Muscle of leg (tissue), 11 donors: Measurements from ENCODE around the gene CLDN17. TPM values are rescaled to one million over a fixed set of nuclear protein-coding genes. Genes with fewer than 3 reads are reported as not detected.

Experiments used
- DNase-seq: peaks from one replicate; pipeline ENCODE4 v3.0.0; 2013
- H3K27ac ChIP-seq: one replicate; pipeline ENCODE4 v1.5.1; 2013; ENCODE audit warnings: mild to moderate bottlenecking, low read length, control low read depth
- H3K27me3 ChIP-seq: one replicate; pipeline ENCODE4 v1.6.1; 2013; ENCODE audit warnings: low read length; ENCODE audit not compliant: control insufficient read depth, insufficient read depth
- H3K36me3 ChIP-seq: one replicate; pipeline ENCODE4 v1.6.1; 2013; ENCODE audit warnings: low read length; ENCODE audit not compliant: control insufficient read depth, insufficient read depth
- H3K4me1 ChIP-seq: one replicate; pipeline ENCODE4 v1.6.1; 2013; ENCODE audit warnings: low read length; ENCODE audit not compliant: control insufficient read depth, insufficient read depth
- H3K4me3 ChIP-seq: one replicate; pipeline ENCODE4 v1.5.1; 2013; ENCODE audit warnings: low read length, control low read depth
- H3K9me3 ChIP-seq: replicated peaks from 2 replicates; pipeline ENCODE4 v1.6.1; 2013; ENCODE audit warnings: low read depth, low read length; ENCODE audit not compliant: control insufficient read depth
- WGBS: methylation state at CpG from one replicate; pipeline ENCODE4 v1.1.5; 2013; ENCODE audit warnings: missing lambda C conversion rate; ENCODE audit not compliant: insufficient coverage; 5-methylcytosine and 5-hydroxymethylcytosine counted together
- polyA plus RNA-seq, 8 donors: library from polyadenylated mRNA; unstranded; fragments of 120-200 nt; gene quantifications; one replicate each; pipeline versions ENCODE4 v1.2.1 to v1.2.3, GENCODE V29; 2013; ENCODE audit warnings: inconsistent platforms in 1 of 8, low replicate concordance in 1 of 8; ENCODE audit not compliant: insufficient read length in 8 of 8, insufficient read depth in 1 of 8
- total RNA-seq: library from RNA; stranded (reverse); fragments of 120-200 nt; gene quantifications from one replicate; pipeline ENCODE4 v1.2.4, GENCODE V29; 2013

CLDN17 gene
- total and polyA plus RNA-seq, 9 donors, result not detected

GRCh38 chr21:30189773-30190172 lies 23.2 kb upstream of the CLDN17 start:
- no CpG with 5 or more reads among the region's 3 CpGs for WGBS

GRCh38 chr21:30186242-30186641 lies 19.6 kb upstream of the CLDN17 start:
- Histone ChIP-seq H3K4me3 (no peak overlapping the region), H3K27me3 (no peaks in the 10 kb centered on the region), H3K36me3 (no peaks in the 10 kb centered on the region), H3K27ac (no peak overlapping the region), H3K9me3 (no peaks in the 10 kb centered on the region), H3K4me1 (no peaks in the 10 kb centered on the region)
- 88% methylated on average over 1 of the region's 2 CpGs for WGBS
- DNase-seq, result no peak

More at GRCh38 chr21:30189773-30190172, 23.2 kb upstream of the CLDN17 start:
- no peaks in the 10 kb centered on the region for H3K36me3 ChIP-seq
- H3K4me1 ChIP-seq, result no peaks in the 10 kb centered on the region
- no peak overlapping the region for H3K4me3 ChIP-seq
- H3K27me3 ChIP-seq, result no peaks in the 10 kb centered on the region
- H3K9me3 ChIP-seq, result no peaks in the 10 kb centered on the region
- DNase-seq, result peak; percentile 71
- H3K27ac ChIP-seq, result peak overlapping the region; percentile 39

GRCh38 chr21:30168086-30168485 lies 1.5 kb upstream of the CLDN17 start:
- no peak for DNase-seq
- H3K27me3 ChIP-seq, result no peaks in the 10 kb centered on the region
- WGBS, result no CpG with 5 or more reads among the region's 3 CpGs

GRCh38 chr21:30166171-30166570 lies 434 bp downstream of the CLDN17 start:
- 85% methylated on average over 9 of the region's 9 CpGs for WGBS

More at GRCh38 chr21:30168086-30168485, 1.5 kb upstream of the CLDN17 start:
- no peaks in the 10 kb centered on the region for H3K9me3 ChIP-seq
- no peak overlapping the region for H3K27ac ChIP-seq
- H3K4me3 ChIP-seq, result no peak overlapping the region
- no peaks in the 10 kb centered on the region for H3K4me1 ChIP-seq
- no peaks in the 10 kb centered on the region for H3K36me3 ChIP-seq

GRCh38 chr21:30164796-30165195 lies 1.8 kb downstream of the CLDN17 start:
- DNase-seq, result no peak
- no CpG with 5 or more reads among the region's 1 CpG for WGBS
- Histone ChIP-seq H3K4me3 (no peak overlapping the region), H3K27ac (no peak overlapping the region), H3K27me3 (no peaks in the 10 kb centered on the region), H3K4me1 (no peaks in the 10 kb centered on the region), H3K9me3 (no peaks in the 10 kb centered on the region), H3K36me3 (no peaks in the 10 kb centered on the region)

More at GRCh38 chr21:30166171-30166570, 434 bp downstream of the CLDN17 start:
- H3K9me3 ChIP-seq, result no peaks in the 10 kb centered on the region
- H3K4me1 ChIP-seq, result no peaks in the 10 kb centered on the region
- DNase-seq, result no peak
- no peak overlapping the region for H3K4me3 ChIP-seq
- no peaks in the 10 kb centered on the region for H3K36me3 ChIP-seq
- H3K27me3 ChIP-seq, result no peaks in the 10 kb centered on the region
- no peak overlapping the region for H3K27ac ChIP-seq

- Histone ChIP-seq H3K4me3 (no peak overlapping the region), H3K9me3 (no peaks in the 10 kb centered on the region), H3K27ac (no peak overlapping the region), H3K36me3 (no peaks in the 10 kb centered on the region), H3K27me3 (no peaks in the 10 kb centered on the region), H3K4me1 (no peaks in the 10 kb centered on the region)
- DNase-seq, result no peak
- 80% methylated on average over 1 of the region's 1 CpG for WGBS
Measured at GRCh38 chr21:30153697-30154340, 12.8 kb downstream of the CLDN17 start.

- H3K27me3 ChIP-seq, result no peaks in the 10 kb centered on the region
- no peaks in the 10 kb centered on the region for H3K9me3 ChIP-seq
- H3K36me3 ChIP-seq, result no peaks in the 10 kb centered on the region
- no peak for DNase-seq
- H3K4me1 ChIP-seq, result no peaks in the 10 kb centered on the region
- H3K4me3 ChIP-seq, result no peak overlapping the region
- H3K27ac ChIP-seq, result no peak overlapping the region
Measured at GRCh38 chr21:30152792-30153191, 13.8 kb downstream of the CLDN17 start.

- Histone ChIP-seq H3K4me1 (no peaks in the 10 kb centered on the region), H3K36me3 (no peaks in the 10 kb centered on the region), H3K4me3 (no peak overlapping the region), H3K27me3 (no peaks in the 10 kb centered on the region), H3K27ac (peak overlapping the region; percentile 24), H3K9me3 (no peaks in the 10 kb centered on the region)
- DNase-seq, result peak; percentile 86
- WGBS, result no CpG with 5 or more reads among the region's 1 CpG
Measured at GRCh38 chr21:30148906-30149305, 17.7 kb downstream of the CLDN17 start.

GRCh38 chr21:30146558-30147282 lies 19.9 kb downstream of the CLDN17 start:
- Histone ChIP-seq H3K4me3 (no peak overlapping the region), H3K36me3 (no peaks in the 10 kb centered on the region), H3K27ac (no peak overlapping the region), H3K9me3 (no peaks in the 10 kb centered on the region), H3K4me1 (no peaks in the 10 kb centered on the region), H3K27me3 (no peaks in the 10 kb centered on the region)
- WGBS, result 84% methylated on average over 12 of the region's 16 CpGs
- peak; percentile 36 for DNase-seq

- no peak overlapping the region for H3K4me3 ChIP-seq
- WGBS, result 91% methylated on average over 3 of the region's 6 CpGs
- H3K4me1 ChIP-seq, result no peaks in the 10 kb centered on the region
- no peaks in the 10 kb centered on the region for H3K9me3 ChIP-seq
- H3K27me3 ChIP-seq, result no peaks in the 10 kb centered on the region
- H3K36me3 ChIP-seq, result no peaks in the 10 kb centered on the region
- no peak overlapping the region for H3K27ac ChIP-seq
- no peak for DNase-seq
Measured at GRCh38 chr21:30138483-30138882, 28.1 kb downstream of the CLDN17 start.
